GM23338 (cell line): ENCODE results near the gene BORCS8. TPM values are rescaled to one million over a fixed set of nuclear protein-coding genes. Genes with fewer than 3 reads are reported as not detected.

Source experiments
- ATAC-seq: fragments of 200-7000 bp; cut with Tn5 transposase; 3 replicates; pipeline ENCODE4 v1.9.1; 2020
- DNase-seq: peaks from one replicate; pipeline ENCODE4 v3.0.0-alpha.2; 2015; ENCODE audit warnings: low spot score
- H2AFZ ChIP-seq: fragments of 200-600 bp; sonication (generic); 2 replicates; pipeline ENCODE4 v1.8.0; 2016; ENCODE audit warnings: antibody characterized with exemption, mild to moderate bottlenecking, moderate library complexity
- H3F3A ChIP-seq: fragments of 200-600 bp; sonication (generic); replicated peaks from 2 replicates; pipeline ENCODE4 v1.8.0; 2017; ENCODE audit warnings: antibody characterized with exemption, mixed run types, low read depth
- H3K27ac ChIP-seq: fragments of 200-600 bp; sonication (generic); 2 replicates; pipeline ENCODE4 v1.6.1; 2016; ENCODE audit warnings: low read depth
- H3K27me3 ChIP-seq: fragments of 200-600 bp; sonication (generic); 2 replicates; pipeline ENCODE4 v1.8.0; 2016; ENCODE audit warnings: mild to moderate bottlenecking, mixed run types, moderate library complexity; ENCODE audit not compliant: insufficient read depth
- H3K36me3 ChIP-seq: fragments of 200-600 bp; sonication (generic); 2 replicates; pipeline ENCODE4 v1.8.0; 2016; ENCODE audit warnings: mild to moderate bottlenecking; ENCODE audit not compliant: insufficient read depth
- H3K4me1 ChIP-seq: fragments of 200-600 bp; sonication (generic); 2 replicates; pipeline ENCODE4 v1.8.0; 2016; ENCODE audit warnings: mild to moderate bottlenecking, moderate library complexity; ENCODE audit not compliant: insufficient read depth
- H3K4me2 ChIP-seq: fragments of 200-600 bp; sonication (generic); 2 replicates; pipeline ENCODE4 v1.7.1; 2017; ENCODE audit warnings: mixed run types
- H3K4me3 ChIP-seq: fragments of 200-600 bp; sonication (generic); 2 replicates; pipeline ENCODE4 v1.6.1; 2016; ENCODE audit warnings: mixed run types
- H3K79me2 ChIP-seq: fragments of 200-600 bp; sonication (generic); replicated peaks from 2 replicates; pipeline ENCODE4 v1.8.0; 2017; ENCODE audit warnings: mild to moderate bottlenecking; ENCODE audit not compliant: insufficient read depth
- H3K9me2 ChIP-seq: fragments of 200-600 bp; sonication (generic); 2 replicates; pipeline ENCODE4 v1.8.0; 2017; ENCODE audit not compliant: insufficient read depth
- H4K20me1 ChIP-seq: fragments of 200-600 bp; sonication (generic); replicated peaks from 2 replicates; pipeline ENCODE4 v1.8.0; 2017; ENCODE audit warnings: mild to moderate bottlenecking; ENCODE audit not compliant: insufficient read depth
- H3K27ac Mint-ChIP-seq: 2 replicates; pipeline ENCODE4 v1.8.0; 2020; ENCODE audit warnings: inconsistent platforms, mild to moderate bottlenecking, moderate library complexity, mixed read lengths
- H3K27me3 Mint-ChIP-seq: 3 replicates; pipeline ENCODE4 v1.8.0; 2022; ENCODE audit warnings: low read depth, mild to moderate bottlenecking, moderate library complexity, mixed read lengths, inconsistent platforms; ENCODE audit not compliant: insufficient read depth, poor library complexity
- H3K36me3 Mint-ChIP-seq: 3 replicates; pipeline ENCODE4 v1.8.0; 2021; ENCODE audit warnings: low read depth, mild to moderate bottlenecking, inconsistent platforms, moderate library complexity, mixed read lengths
- H3K4me1 Mint-ChIP-seq: 3 replicates; pipeline ENCODE4 v1.8.0; 2020; ENCODE audit warnings: mild to moderate bottlenecking, inconsistent platforms, mixed read lengths
- H3K4me3 Mint-ChIP-seq: 3 replicates; pipeline ENCODE4 v1.8.0; 2021; ENCODE audit warnings: moderate library complexity, mild to moderate bottlenecking, inconsistent platforms, mixed read lengths
- H3K9me3 Mint-ChIP-seq: 3 replicates; pipeline ENCODE4 v1.8.0; 2020; ENCODE audit warnings: moderate library complexity, mild to moderate bottlenecking, inconsistent platforms, mixed read lengths
- CREB1 ChIP-seq: fragments of 250-450 bp; sonication (Bioruptor Pico); IDR thresholded peaks from 2 replicates; pipeline ENCODE4 v1.5.0; 2020; ENCODE audit warnings: low read depth, mild to moderate bottlenecking, moderate library complexity
- CTCF ChIP-seq, 2 experiments: fragments of 200-600 bp in 1 of 2; sonication (generic) in 1 of 2; conservative IDR thresholded peaks; 2 replicates each; pipeline versions ENCODE4 v1.5.1 to v1.6.1; 2016 to 2017; ENCODE audit warnings: antibody characterized with exemption in 2 of 2, low read depth in 2 of 2, mild to moderate bottlenecking in 2 of 2, moderate library complexity in 1 of 2
- ETS1 ChIP-seq: IDR thresholded peaks from 2 replicates; pipeline ENCODE4 v1.6.1; 2016; ENCODE audit warnings: antibody characterized with exemption
- EZH2 ChIP-seq: fragments of 200-600 bp; sonication (generic); IDR thresholded peaks from one replicate; pipeline ENCODE4 v1.8.0; 2017; ENCODE audit warnings: antibody characterized with exemption, mild to moderate bottlenecking, low read depth; ENCODE audit not compliant: unreplicated experiment
- EZH2phosphoT487 ChIP-seq: fragments of 200-600 bp; sonication (generic); IDR thresholded peaks from one replicate; pipeline ENCODE4 v1.8.1; 2018; ENCODE audit warnings: antibody characterized with exemption; ENCODE audit not compliant: unreplicated experiment
- JUNB ChIP-seq: IDR thresholded peaks from one replicate; pipeline ENCODE4 v1.6.1; 2016; ENCODE audit warnings: antibody characterized with exemption; ENCODE audit not compliant: unreplicated experiment
- NANOG ChIP-seq: IDR thresholded peaks from 2 replicates; pipeline ENCODE4 v1.6.1; 2016; ENCODE audit warnings: antibody characterized with exemption, borderline replicate concordance
- POLR2AphosphoS5 ChIP-seq: IDR thresholded peaks from 2 replicates; pipeline ENCODE4 v1.6.1; 2016; ENCODE audit warnings: antibody characterized with exemption, low read depth
- REST ChIP-seq: IDR thresholded peaks from one replicate; pipeline ENCODE4 v1.6.1; 2018; ENCODE audit warnings: antibody characterized with exemption; ENCODE audit not compliant: unreplicated experiment
- STAT1 ChIP-seq: IDR thresholded peaks from one replicate; pipeline ENCODE4 v1.6.1; 2016; ENCODE audit warnings: antibody characterized with exemption; ENCODE audit not compliant: unreplicated experiment
- ZNF114 ChIP-seq: fragments of 250-450 bp; sonication (Bioruptor Pico); IDR thresholded peaks from 2 replicates; pipeline ENCODE4 v1.5.0; 2020; ENCODE audit warnings: mild to moderate bottlenecking, moderate library complexity
- ZNF331 ChIP-seq: fragments of 250-450 bp; sonication (Bioruptor Pico); IDR thresholded peaks from 2 replicates; pipeline ENCODE4 v1.5.0; 2020; ENCODE audit warnings: low read depth, mild to moderate bottlenecking, moderate library complexity
- ZNF462 ChIP-seq: fragments of 250-450 bp; sonication (Bioruptor Pico); IDR thresholded peaks from 2 replicates; pipeline ENCODE4 v1.5.0; 2020; ENCODE audit warnings: mild to moderate bottlenecking, moderate library complexity
- polyA plus RNA-seq: library from polyadenylated mRNA; unstranded; fragments of >200 nt; fragmentation: Nextera tagmentation; extraction: Ambion mirVana; gene quantifications from 2 replicates; pipeline ENCODE4 v1.2.1, GENCODE V29; 2016
- total RNA-seq: library from RNA; depleted of rRNA; stranded (reverse); fragments of >200 nt; shearing (Covaris generic); gene quantifications from 2 replicates; pipeline ENCODE4 v1.2.3, GENCODE V29; 2014

Gene BORCS8
- total and polyA plus RNA-seq, 2 experiments from 2014 or later = 15.1 to 18.8 TPM

GRCh38 chr19:19236173-19236572 lies 44.2 kb upstream of the BORCS8 start:
- ATAC-seq = no peak

More at GRCh38 chr19:19236173-19236572, 44.2 kb upstream of the BORCS8 start:
- no peak for DNase-seq
- Mint-ChIP-seq H3K9me3 (peaks cover 31% of the 10 kb centered on the region), H3K27me3 (peaks cover 10% of the 10 kb centered on the region), H3K4me1 (no peaks in the 10 kb centered on the region; the same call in 2 of the 3 replicates), H3K27ac (no peak overlapping the region), H3K4me3 (no peak overlapping the region; the same call in 2 of the 3 replicates), H3K36me3 (peaks cover 9% of the 10 kb centered on the region; the same call in 2 of the 3 replicates)
- Histone ChIP-seq H3K27me3 (no peaks in the 10 kb centered on the region), H4K20me1 (no peaks in the 10 kb centered on the region), H3K79me2 (no peaks in the 10 kb centered on the region), H2AFZ (no peak overlapping the region), H3F3A (no peaks in the 10 kb centered on the region), H3K4me1 (no peaks in the 10 kb centered on the region), H3K4me3 (no peak overlapping the region), H3K4me2 (no peak overlapping the region), H3K9me2 (peaks cover 4% of the 10 kb centered on the region; the same call in 1 of the 2 replicates), H3K36me3 (no peaks in the 10 kb centered on the region; the same call in 1 of the 2 replicates), H3K27ac (no peak overlapping the region)
- no peak for TF ChIP-seq NANOG
- TF ChIP-seq EZH2 = no peak
- no peak for TF ChIP-seq STAT1
- TF ChIP-seq ZNF114 (CRISPR knock-in tag) = no peak
- no peak for TF ChIP-seq REST
- TF ChIP-seq ETS1 = no peak
- no peak for TF ChIP-seq CREB1
- TF ChIP-seq POLR2AphosphoS5 = no peak
- TF ChIP-seq ZNF462 (CRISPR knock-in tag) = no peak
- TF ChIP-seq CTCF (conservative IDR thresholded peaks at IDR 0.05; ENCODE audit: low read depth in 2 of 2) = no peak
- TF ChIP-seq EZH2phosphoT487 = no peak
- TF ChIP-seq ZNF331 (CRISPR knock-in tag) = no peak
- no peak for TF ChIP-seq JUNB
